PC-9 (cell line): ENCODE results near the gene L3MBTL3. TPM values are rescaled to one million over a fixed set of nuclear protein-coding genes. Genes with fewer than 3 reads are reported as not detected.

Experiments used
- BruUV-seq: library from RNA; stranded (reverse); fragments of 400-500 nt; replicated peaks from 2 replicates; lab custom pipeline; 2021; lab: Mats Ljungman, UMichigan
- CTCF ChIA-PET: fragments of 300-600 bp; sonication (Branson Sonifier 250); formaldehyde crosslinking; loops from one replicate; lab custom pipeline; 2022; ENCODE audit warnings: antibody characterized with exemption; lab: Charles Lee
- POLR2A ChIA-PET: fragments of 300-600 bp; sonication (Branson Sonifier 250); formaldehyde crosslinking; loops from one replicate; lab custom pipeline; 2022; ENCODE audit warnings: antibody characterized with exemption; ENCODE audit not compliant: unreplicated experiment; lab: Charles Lee
- DNase-seq, 2 experiments: peaks; one replicate each; pipeline versions ENCODE4 v3.0.0 to v3.0.0-alpha.2; 2015 to 2022; ENCODE audit warnings: mixed read lengths in 1 of 2
- H2AFZ ChIP-seq: fragments of 200-600 bp; sonication (generic); 2 replicates; pipeline ENCODE4 v1.8.1; 2017; ENCODE audit warnings: antibody characterized with exemption
- H3F3A ChIP-seq: fragments of 200-600 bp; sonication (generic); 2 replicates; pipeline ENCODE4 v1.8.1; 2017; ENCODE audit warnings: antibody characterized with exemption, mild to moderate bottlenecking, low read depth; ENCODE audit not compliant: insufficient read depth
- H3K27ac ChIP-seq: fragments of 200-600 bp; sonication (generic); 2 replicates; pipeline ENCODE4 v1.6.1; 2016; ENCODE audit warnings: mixed run types
- H3K27me3 ChIP-seq: fragments of 200-600 bp; sonication (generic); 2 replicates; pipeline ENCODE4 v1.6.1; 2016; ENCODE audit warnings: low read depth, mixed run types; ENCODE audit not compliant: insufficient read depth
- H3K36me3 ChIP-seq: fragments of 200-600 bp; sonication (generic); 2 replicates; pipeline ENCODE4 v1.6.1; 2016; ENCODE audit warnings: low read depth, mixed run types
- H3K4me1 ChIP-seq: fragments of 200-600 bp; sonication (generic); replicated peaks from 2 replicates; pipeline ENCODE4 v1.6.1; 2016; ENCODE audit warnings: mixed run types; ENCODE audit not compliant: insufficient read depth
- H3K4me2 ChIP-seq: fragments of 200-600 bp; sonication (generic); 2 replicates; pipeline ENCODE4 v1.6.1; 2017; ENCODE audit warnings: mixed run types
- H3K4me3 ChIP-seq: fragments of 200-600 bp; sonication (generic); 2 replicates; pipeline ENCODE4 v1.6.1; 2016; ENCODE audit warnings: mixed run types
- H3K79me2 ChIP-seq: fragments of 200-600 bp; sonication (generic); 2 replicates; pipeline ENCODE4 v1.6.1; 2017; ENCODE audit warnings: low read depth, mixed run types
- H3K9me2 ChIP-seq: fragments of 200-600 bp; sonication (generic); 2 replicates; pipeline ENCODE4 v1.8.1; 2017; ENCODE audit warnings: mild to moderate bottlenecking; ENCODE audit not compliant: insufficient read depth
- H3K9me3 ChIP-seq: fragments of 200-600 bp; sonication (generic); 2 replicates; pipeline ENCODE4 v1.8.1; 2016; ENCODE audit warnings: low read depth; ENCODE audit not compliant: insufficient read depth
- H4K20me1 ChIP-seq: fragments of 200-600 bp; sonication (generic); 2 replicates; pipeline ENCODE4 v1.8.1; 2017; ENCODE audit not compliant: insufficient read depth
- EZH2 ChIP-seq: fragments of 200-600 bp; sonication (generic); IDR thresholded peaks from 2 replicates; pipeline ENCODE4 v1.8.0; 2017; ENCODE audit warnings: antibody characterized with exemption, low read depth
- intact Hi-C: fragments of 100-400 bp; cut with micrococcal nuclease; formaldehyde crosslinking; loops from one replicate; pipeline ENCODE4 v1.10.0; 2022; ENCODE audit not compliant: unreplicated experiment
- total RNA-seq: library from RNA; stranded (reverse); gene quantifications from 2 replicates; pipeline ENCODE4 v1.2.3, GENCODE V29; 2021
- TF ChIP-seq, protein P1 (sequence below): fragments of 200-600 bp; sonication (generic); conservative IDR thresholded peaks from 2 replicates; pipeline ENCODE4 v1.6.1; 2017; ENCODE audit warnings: mixed run types, antibody characterized with exemption, mild to moderate bottlenecking, moderate library complexity

L3MBTL3 gene
- total RNA-seq, 1 experiment from 2014 or later = 6.1 TPM

DNA sequence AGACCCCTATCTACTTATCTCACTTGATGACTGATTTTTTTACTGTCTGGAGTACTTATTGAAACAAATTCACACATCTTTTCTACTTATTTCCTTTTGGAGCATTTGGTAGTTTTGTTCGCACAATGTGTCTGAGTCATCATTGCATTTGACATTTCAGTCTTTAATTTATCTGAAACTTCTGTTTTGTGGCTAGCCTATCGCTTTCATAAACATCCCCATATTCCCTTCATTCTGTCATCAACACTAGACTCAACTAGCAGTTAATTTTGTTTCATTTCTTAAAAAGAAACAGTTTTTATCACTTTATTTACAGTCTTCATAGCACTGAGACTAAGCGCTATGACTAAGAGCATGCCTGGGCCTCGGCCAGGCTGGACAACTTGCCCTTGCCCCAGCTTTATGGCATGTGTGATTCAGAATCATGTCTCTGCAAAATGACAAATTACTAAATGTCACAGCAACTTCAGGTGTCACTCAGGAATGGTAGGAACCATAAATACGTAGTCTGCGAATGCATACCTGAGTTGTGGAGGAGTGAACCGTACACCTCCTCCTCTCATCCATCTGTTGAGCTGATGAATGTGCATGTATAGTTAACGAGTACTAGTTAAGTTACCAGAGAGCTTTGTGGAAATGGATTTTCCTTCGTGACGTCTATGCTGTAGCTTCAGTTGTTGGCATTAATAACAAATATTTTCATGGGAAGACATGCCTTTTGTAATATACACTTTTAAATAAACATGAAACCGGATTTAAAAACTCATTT is 16.2 kb downstream of the L3MBTL3 start:
- H3F3A ChIP-seq = no peaks in the 10 kb centered on the region
- H3K27me3 ChIP-seq = no peaks in the 10 kb centered on the region
- H3K4me2 ChIP-seq = no peak overlapping the region
- H3K36me3 ChIP-seq = no peaks in the 10 kb centered on the region
- H4K20me1 ChIP-seq = no peaks in the 10 kb centered on the region
- DNase-seq = peak in 1 of 2 experiments; percentile 7
- no peak for TF ChIP-seq EZH2
- TF ChIP-seq, protein P1, sequence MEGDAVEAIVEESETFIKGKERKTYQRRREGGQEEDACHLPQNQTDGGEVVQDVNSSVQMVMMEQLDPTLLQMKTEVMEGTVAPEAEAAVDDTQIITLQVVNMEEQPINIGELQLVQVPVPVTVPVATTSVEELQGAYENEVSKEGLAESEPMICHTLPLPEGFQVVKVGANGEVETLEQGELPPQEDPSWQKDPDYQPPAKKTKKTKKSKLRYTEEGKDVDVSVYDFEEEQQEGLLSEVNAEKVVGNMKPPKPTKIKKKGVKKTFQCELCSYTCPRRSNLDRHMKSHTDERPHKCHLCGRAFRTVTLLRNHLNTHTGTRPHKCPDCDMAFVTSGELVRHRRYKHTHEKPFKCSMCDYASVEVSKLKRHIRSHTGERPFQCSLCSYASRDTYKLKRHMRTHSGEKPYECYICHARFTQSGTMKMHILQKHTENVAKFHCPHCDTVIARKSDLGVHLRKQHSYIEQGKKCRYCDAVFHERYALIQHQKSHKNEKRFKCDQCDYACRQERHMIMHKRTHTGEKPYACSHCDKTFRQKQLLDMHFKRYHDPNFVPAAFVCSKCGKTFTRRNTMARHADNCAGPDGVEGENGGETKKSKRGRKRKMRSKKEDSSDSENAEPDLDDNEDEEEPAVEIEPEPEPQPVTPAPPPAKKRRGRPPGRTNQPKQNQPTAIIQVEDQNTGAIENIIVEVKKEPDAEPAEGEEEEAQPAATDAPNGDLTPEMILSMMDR = no peak
- H3K27ac ChIP-seq = no peak overlapping the region
- H3K4me3 ChIP-seq = no peak overlapping the region
- H3K9me2 ChIP-seq = no peaks in the 10 kb centered on the region
- ChIA-PET POLR2A (no interaction called here), CTCF (no interaction called here)
- no peaks in the 10 kb centered on the region for H3K4me1 ChIP-seq
- H3K79me2 ChIP-seq = no peaks in the 10 kb centered on the region
- no peaks in the 10 kb centered on the region for H3K9me3 ChIP-seq
- H2AFZ ChIP-seq = no peak overlapping the region
- no TSS peak for BruUV-seq
- intact Hi-C loops = no loop called here

DNA sequence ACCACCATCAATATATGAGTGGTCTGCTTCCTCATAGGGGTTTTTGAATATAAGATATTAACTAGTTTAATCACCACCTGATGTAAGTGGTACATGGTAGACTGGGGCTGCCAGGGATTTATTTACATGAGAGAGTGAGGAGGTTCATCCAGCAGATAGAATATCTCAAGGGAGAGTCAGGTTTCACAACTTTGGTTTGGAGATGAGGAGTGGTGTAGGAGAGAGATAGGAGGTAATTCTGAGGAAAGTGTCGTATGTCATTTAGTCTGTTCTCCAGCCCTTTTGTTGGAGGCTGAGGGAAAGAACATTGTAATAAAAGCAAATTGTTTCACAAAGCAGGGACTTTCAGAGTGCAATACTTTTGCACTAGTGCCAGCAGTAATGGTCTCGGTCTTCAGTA is 16.8 kb downstream of the L3MBTL3 start:
- DNase-seq = no peak

DNA sequence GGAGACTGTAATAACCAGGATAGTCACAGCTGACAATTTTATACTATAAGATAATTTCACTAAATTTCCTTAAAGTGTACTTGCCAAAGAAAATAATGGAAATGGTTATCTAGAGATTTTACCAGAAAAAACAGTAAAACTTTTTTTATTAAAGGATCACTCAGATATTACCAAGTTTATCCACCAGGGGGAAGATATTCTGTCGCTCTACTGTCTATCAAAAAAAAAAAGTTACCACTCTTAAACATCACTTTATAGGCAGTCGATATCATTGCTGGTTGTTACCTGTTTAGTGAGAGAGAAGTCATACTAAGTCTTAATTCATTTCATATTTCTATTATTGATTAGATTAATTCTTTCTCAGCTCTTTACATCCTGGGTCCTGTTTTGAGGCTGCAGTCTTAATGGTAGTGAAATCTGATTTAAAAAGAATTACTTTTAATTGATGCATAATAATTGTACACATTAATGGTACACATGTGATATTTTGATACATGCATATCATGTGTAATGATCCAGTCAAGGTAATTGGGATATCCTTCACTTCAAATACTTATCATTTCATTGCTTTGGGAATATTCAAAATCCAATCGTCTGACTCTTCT is 18.9 kb downstream of the L3MBTL3 start:
- H3K27me3 ChIP-seq = no peaks in the 10 kb centered on the region
- H3K79me2 ChIP-seq = no peaks in the 10 kb centered on the region
- no peaks in the 10 kb centered on the region for H4K20me1 ChIP-seq
- POLR2A ChIA-PET = no interaction called here
- no peak overlapping the region for H3K27ac ChIP-seq
- no peaks in the 10 kb centered on the region for H3F3A ChIP-seq
- CTCF ChIA-PET = no interaction called here
- intact Hi-C loops = no loop called here
- no peak overlapping the region for H3K4me3 ChIP-seq
- H3K9me2 ChIP-seq = no peaks in the 10 kb centered on the region
- TF ChIP-seq, protein P1 = peak; percentile 86
- no peak for TF ChIP-seq EZH2
- no peaks in the 10 kb centered on the region for H3K9me3 ChIP-seq
- no peak overlapping the region for H3K4me2 ChIP-seq
- no peak for DNase-seq
- no peaks in the 10 kb centered on the region for H3K36me3 ChIP-seq
- no peaks in the 10 kb centered on the region for H3K4me1 ChIP-seq
- no TSS peak for BruUV-seq
- no peak overlapping the region for H2AFZ ChIP-seq

More for the DNA sequence above, 16.8 kb downstream of the L3MBTL3 start:
- no peak overlapping the region for H2AFZ ChIP-seq
- H3K36me3 ChIP-seq = no peaks in the 10 kb centered on the region
- intact Hi-C loops = no loop called here
- H3K27ac ChIP-seq = no peak overlapping the region
- no TSS peak for BruUV-seq
- no peak overlapping the region for H3K4me3 ChIP-seq
- no peaks in the 10 kb centered on the region for H3K27me3 ChIP-seq
- CTCF ChIA-PET = no interaction called here
- H4K20me1 ChIP-seq = no peaks in the 10 kb centered on the region
- no peak overlapping the region for H3K4me2 ChIP-seq
- no peaks in the 10 kb centered on the region for H3K79me2 ChIP-seq
- TF ChIP-seq, protein P1 = no peak
- no peak for TF ChIP-seq EZH2
- no peaks in the 10 kb centered on the region for H3K9me3 ChIP-seq
- H3K4me1 ChIP-seq = no peaks in the 10 kb centered on the region
- H3K9me2 ChIP-seq = no peaks in the 10 kb centered on the region
- POLR2A ChIA-PET = no interaction called here
- H3F3A ChIP-seq = no peaks in the 10 kb centered on the region
